Breast epithelium (tissue), 3 donors: ENCODE results near the gene TENM3.

ENCODE experiments used
- CTCF ChIP-seq, 3 donors: fragments of 450-650 bp; IDR thresholded peaks; one replicate each; pipeline ENCODE4 v1.5.1; 2016 to 2017; ENCODE audit warnings: antibody characterized with exemption in 3 of 3, mild to moderate bottlenecking in 3 of 3, moderate library complexity in 3 of 3
- POLR2A ChIP-seq: fragments of 450-650 bp; IDR thresholded peaks from one replicate; pipeline ENCODE4 v1.6.1; 2016; ENCODE audit warnings: antibody characterized with exemption, mild to moderate bottlenecking, moderate library complexity
- POLR2AphosphoS5 ChIP-seq, 3 donors: sonication (generic); formaldehyde crosslinking; IDR thresholded peaks; one replicate each; pipeline ENCODE4 v1.6.1; 2017; ENCODE audit warnings: antibody characterized with exemption in 3 of 3

GRCh38 chr4:182705389-182705788 is 462.2 kb downstream of the TENM3 start:
- no peak for TF ChIP-seq CTCF (IDR thresholded peaks at IDR 0.05)
- TF ChIP-seq POLR2A = no peak
- TF ChIP-seq POLR2AphosphoS5 (IDR thresholded peaks at IDR 0.05) = no peak
